K562 (cell line): ENCODE measurements around the gene RAI1. TPM values are rescaled to one million over a fixed set of nuclear protein-coding genes. Genes with fewer than 3 reads are reported as not detected.

Experiments
- ATAC-seq: fragments of 200-7000 bp; cut with Tn5 transposase; 3 replicates; pipeline ENCODE4 v1.9.1; 2020; ENCODE audit warnings: moderate library complexity
- BruUV-seq: library from RNA; stranded (reverse); fragments of 400-500 nt; replicated peaks from 2 replicates; lab custom pipeline; 2021; lab: Mats Ljungman, UMichigan
- CTCF ChIA-PET: fragments of 300-600 bp; formaldehyde crosslinking; extraction: SDS; loops from one replicate; lab custom pipeline; 2021; ENCODE audit warnings: low intra/inter-chr PET ratio; lab: Yijun Ruan, JAX
- POLR2A ChIA-PET: fragments of 300-600, 350-650 bp; sonication (Branson Sonifier 250); formaldehyde crosslinking; extraction: SDS; loops from one replicate; lab custom pipeline; 2021; ENCODE audit warnings: antibody characterized with exemption, inconsistent platforms; lab: Yijun Ruan, JAX
- DNase-seq, 4 experiments: peaks; one replicate each; pipeline versions ENCODE4 v3.0.0 to v3.0.0-alpha.2; 2011 to 2018; ENCODE audit warnings: low spot score in 3 of 4, mixed read lengths in 3 of 4; ENCODE audit errors: extremely low read depth in 1 of 4
- FAIRE-seq: peaks from 2 replicates; lab custom pipeline; 2011; peaks lifted over from hg19 to GRCh38; lab: Jason Lieb, UNC
- H2AFZ ChIP-seq: 2 replicates; pipeline ENCODE4 v1.6.0; 2011; ENCODE audit warnings: low read depth, low read length, control low read depth, inconsistent platforms
- H3K27ac ChIP-seq: fragments of 200-600 bp; 3 replicates; pipeline ENCODE4 v1.8.0; 2011; ENCODE audit warnings: low read depth, mild to moderate bottlenecking, control low read depth, inconsistent platforms, low read length, moderate library complexity, mixed read lengths; ENCODE audit errors: extremely low read depth
- H3K27me3 ChIP-seq, 2 experiments: fragments of 300-600 bp in 1 of 2; 2 replicates in 1 of 2; 3 replicates in 1 of 2; pipeline versions ENCODE4 v1.6.0 to v1.8.0; 2011; ENCODE audit warnings: inconsistent platforms in 2 of 2, low read length in 2 of 2, mild to moderate bottlenecking in 1 of 2, mixed read lengths in 1 of 2, moderate library complexity in 1 of 2; ENCODE audit not compliant: control insufficient read depth in 2 of 2, insufficient read depth in 2 of 2
- H3K36me3 ChIP-seq: fragments of 300-600 bp; 3 replicates; pipeline ENCODE4 v1.8.0; 2011; ENCODE audit warnings: mild to moderate bottlenecking, low read length, inconsistent platforms; ENCODE audit not compliant: control insufficient read depth, insufficient read depth
- H3K4me1 ChIP-seq, 2 experiments: fragments of 200-600 bp in 1 of 2; replicated peaks in 1 of 2; 2 replicates in 1 of 2; 3 replicates in 1 of 2; pipeline versions ENCODE4 v1.5.1 to v1.8.0; 2011; ENCODE audit warnings: inconsistent platforms in 2 of 2, low read length in 2 of 2, mild to moderate bottlenecking in 1 of 2, mixed read lengths in 1 of 2, moderate library complexity in 1 of 2; ENCODE audit not compliant: control insufficient read depth in 2 of 2, insufficient read depth in 2 of 2
- H3K4me2 ChIP-seq: 2 replicates; pipeline ENCODE4 v1.6.1; 2011; ENCODE audit warnings: low read length, control low read depth, inconsistent platforms, mixed read lengths; ENCODE audit not compliant: insufficient read depth
- H3K4me3 ChIP-seq: fragments of 200-600 bp; sonication (generic), shearing (Covaris generic); 2 replicates; pipeline ENCODE4 v1.5.1; 2016; ENCODE audit warnings: control low read depth, inconsistent platforms
- H3K79me2 ChIP-seq: fragments of 200-600 bp; 3 replicates; pipeline ENCODE4 v1.8.0; 2011; ENCODE audit warnings: low read length, inconsistent platforms; ENCODE audit not compliant: control insufficient read depth, insufficient read depth
- H3K9ac ChIP-seq, 2 experiments: 2 replicates each; pipeline versions ENCODE4 v1.6.0 to v1.6.1; 2011; ENCODE audit warnings: low read depth in 2 of 2, low read length in 2 of 2, control low read depth in 1 of 2, inconsistent platforms in 1 of 2, mild to moderate bottlenecking in 1 of 2, mixed read lengths in 1 of 2; ENCODE audit not compliant: insufficient read depth in 1 of 2
- H3K9me1 ChIP-seq: one replicate; pipeline ENCODE4 v1.6.0; 2011; ENCODE audit warnings: inconsistent platforms, mild to moderate bottlenecking, low read length, moderate library complexity; ENCODE audit not compliant: control insufficient read depth, insufficient read depth
- H3K9me3 ChIP-seq: replicated peaks from 2 replicates; pipeline ENCODE4 v1.5.1; 2011; ENCODE audit warnings: low read depth, low read length, inconsistent platforms; ENCODE audit not compliant: control insufficient read depth, insufficient read depth
- H4K20me1 ChIP-seq: replicated peaks from 2 replicates; pipeline ENCODE4 v1.6.1; 2011; ENCODE audit warnings: low read length, inconsistent platforms, mixed read lengths; ENCODE audit not compliant: control insufficient read depth, insufficient read depth
- CCAR2 ChIP-seq: fragments of 200-400 bp; formaldehyde crosslinking; IDR thresholded peaks from 2 replicates; pipeline ENCODE4 v1.6.1; 2017; ENCODE audit warnings: mild to moderate bottlenecking, low read depth, low read length
- EWSR1 ChIP-seq: fragments of 450-650 bp; IDR thresholded peaks from 2 replicates; pipeline ENCODE4 v1.6.1; 2018; ENCODE audit warnings: borderline replicate concordance, mild to moderate bottlenecking, low read depth, moderate library complexity; ENCODE audit not compliant: partially characterized antibody
- POLR2G ChIP-seq: fragments of 200-400 bp; formaldehyde crosslinking; IDR thresholded peaks from 2 replicates; pipeline ENCODE4 v1.6.1; 2017; ENCODE audit warnings: low read depth, mild to moderate bottlenecking, antibody characterized with exemption, low read length, moderate library complexity
- SIRT6 ChIP-seq: IDR thresholded peaks from one replicate; pipeline ENCODE4 v1.6.1; 2012; ENCODE audit warnings: low read depth, mild to moderate bottlenecking, control low read depth, inconsistent platforms, low read length, moderate library complexity
- WGBS: fragments of 100-300 bp; shearing (Covaris generic); methylation state at CpG from one replicate; pipeline ENCODE4 v1.1.6; 2016; ENCODE audit warnings: low coverage, mixed read lengths; ENCODE audit not compliant: insufficient coverage; ENCODE audit errors: missing lambda C conversion rate; 5-methylcytosine and 5-hydroxymethylcytosine counted together
- in situ Hi-C: fragments of 300-500 bp; cut with MboI; formaldehyde crosslinking; loops from 4 replicates; pipeline ENCODE4 v1.15.0; 2018; ENCODE audit warnings: inconsistent platforms, mixed read lengths
- intact Hi-C: fragments of 100-400 bp; cut with micrococcal nuclease; formaldehyde crosslinking; loops from 2 replicates; pipeline ENCODE4 v1.14.2; 2022
- polyA plus RNA-seq, 8 experiments: library from polyadenylated mRNA; depleted of rRNA in 4 of 8; stranded (reverse) in 5 of 8; unstranded in 3 of 8; fragments of >200 nt; fragmentation: Nextera tagmentation in 2 of 8; fragmentation: Illumina TruSeq in 1 of 8; extraction: Ambion mirVana in 2 of 8; extraction: Trizol in 1 of 8; gene quantifications; 2 replicates each; pipeline versions ENCODE4 v1.2.1 to v1.2.3, GENCODE V29; 2011 to 2014; ENCODE audit warnings: inconsistent platforms in 1 of 8, missing spikeins in 1 of 8
- total RNA-seq, 7 experiments: library from RNA; depleted of rRNA in 6 of 7; stranded (reverse); fragments of >200 nt in 6 of 7; fragmentation: Illumina TruSeq in 2 of 7; extraction: Trizol in 2 of 7; gene quantifications; 2 replicates each; pipeline versions ENCODE4 v1.2.1 to v1.2.3, GENCODE V29; 2011 to 2021; ENCODE audit warnings: low replicate concordance in 1 of 7
- TF ChIP-seq, protein P1 (sequence below): sonication (generic); formaldehyde crosslinking; IDR thresholded peaks from 2 replicates; pipeline ENCODE4 v1.8.0; 2022; ENCODE audit warnings: mild to moderate bottlenecking, missing genetic modification reagents
- TF ChIP-seq, protein P2 (sequence below): sonication (generic); formaldehyde crosslinking; IDR thresholded peaks from 2 replicates; pipeline ENCODE4 v1.8.0; 2022; ENCODE audit warnings: mild to moderate bottlenecking, low read depth, missing genetic modification reagents
- TF ChIP-seq, protein P3 (sequence below): sonication (generic); formaldehyde crosslinking; IDR thresholded peaks from 2 replicates; pipeline ENCODE4 v1.8.0; 2022; ENCODE audit warnings: mild to moderate bottlenecking, missing genetic modification reagents
- TF ChIP-seq, protein P4 (sequence below), 2 experiments: fragments of 250-450 bp in 1 of 2; fragments of 450-650 bp in 1 of 2; sonication (Bioruptor Pico) in 1 of 2; IDR thresholded peaks; 2 replicates each; pipeline versions ENCODE4 v1.6.1 to v1.8.0; 2016 to 2021; ENCODE audit warnings: mild to moderate bottlenecking in 2 of 2, moderate library complexity in 2 of 2, missing compliant biosample characterization in 1 of 2, missing genetic modification characterization in 1 of 2

Gene RAI1
- total and polyA plus RNA-seq, 9 of the 15 experiments (the other 6 are each of a cell fraction or from before 2014, with no cell fraction given): 0.68 to 19.9 (median 5.5) TPM

DNA sequence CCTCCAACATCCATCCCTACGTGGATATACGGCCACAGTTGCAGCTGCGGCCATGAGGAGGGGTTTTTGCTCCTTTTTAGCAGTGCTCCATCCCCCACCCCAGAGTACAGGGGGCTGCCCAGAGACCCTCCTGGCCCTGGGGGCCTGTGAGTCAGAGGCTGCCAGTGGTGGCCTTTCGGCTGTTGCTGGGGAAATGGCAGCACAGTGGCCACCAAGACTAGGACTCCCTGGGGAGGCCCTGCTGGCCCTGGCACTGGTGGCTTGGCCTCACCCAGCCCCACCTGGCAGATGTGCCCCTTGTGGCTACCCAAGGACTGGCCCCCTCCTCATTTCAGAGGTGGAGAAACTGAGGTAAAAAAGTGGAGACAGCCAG, 29.1 kb downstream of the RAI1 start:
- Histone ChIP-seq H3K9me3 (no peaks in the 10 kb centered on the region), H3K4me3 (no peak overlapping the region), H3K4me1 (peaks cover 0 to 34% of the 10 kb centered on the region in 2 experiments; a peak in 4 of 5 replicates), H4K20me1 (no peaks in the 10 kb centered on the region; the same call in 1 of the 2 replicates), H3K27ac (no peak overlapping the region), H2AFZ (no peak overlapping the region), H3K9ac (no peak overlapping the region), H3K27me3 (no peaks in the 10 kb centered on the region), H3K9me1 (no peaks in the 10 kb centered on the region), H3K4me2 (no peak overlapping the region), H3K79me2 (peaks cover 11% of the 10 kb centered on the region), H3K36me3 (no peaks in the 10 kb centered on the region)
- DNase-seq (no peak), FAIRE-seq (no peak), ATAC-seq (no peak)
- in situ Hi-C loops (no loop called here), intact Hi-C loops (no loop called here)
- 77% methylated on average over 2 of the region's 4 CpGs for WGBS
- BruUV-seq: no TSS peak
- ChIA-PET CTCF (no interaction called here), POLR2A (no interaction called here)
- TF ChIP-seq, protein P1, sequence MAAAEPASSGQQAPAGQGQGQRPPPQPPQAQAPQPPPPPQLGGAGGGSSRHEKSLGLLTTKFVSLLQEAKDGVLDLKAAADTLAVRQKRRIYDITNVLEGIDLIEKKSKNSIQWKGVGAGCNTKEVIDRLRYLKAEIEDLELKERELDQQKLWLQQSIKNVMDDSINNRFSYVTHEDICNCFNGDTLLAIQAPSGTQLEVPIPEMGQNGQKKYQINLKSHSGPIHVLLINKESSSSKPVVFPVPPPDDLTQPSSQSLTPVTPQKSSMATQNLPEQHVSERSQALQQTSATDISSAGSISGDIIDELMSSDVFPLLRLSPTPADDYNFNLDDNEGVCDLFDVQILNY (CRISPR knock-in tag): no peak
- TF ChIP-seq, protein P2, sequence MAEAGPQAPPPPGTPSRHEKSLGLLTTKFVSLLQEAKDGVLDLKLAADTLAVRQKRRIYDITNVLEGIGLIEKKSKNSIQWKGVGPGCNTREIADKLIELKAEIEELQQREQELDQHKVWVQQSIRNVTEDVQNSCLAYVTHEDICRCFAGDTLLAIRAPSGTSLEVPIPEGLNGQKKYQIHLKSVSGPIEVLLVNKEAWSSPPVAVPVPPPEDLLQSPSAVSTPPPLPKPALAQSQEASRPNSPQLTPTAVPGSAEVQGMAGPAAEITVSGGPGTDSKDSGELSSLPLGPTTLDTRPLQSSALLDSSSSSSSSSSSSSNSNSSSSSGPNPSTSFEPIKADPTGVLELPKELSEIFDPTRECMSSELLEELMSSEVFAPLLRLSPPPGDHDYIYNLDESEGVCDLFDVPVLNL (CRISPR knock-in tag): no peak
- TF ChIP-seq SIRT6 (no peak), EWSR1 (no peak), CCAR2 (no peak), POLR2G (0 out of 2 replicates have a peak, but pooled peaks have one; percentile 21)
- TF ChIP-seq, protein P3, sequence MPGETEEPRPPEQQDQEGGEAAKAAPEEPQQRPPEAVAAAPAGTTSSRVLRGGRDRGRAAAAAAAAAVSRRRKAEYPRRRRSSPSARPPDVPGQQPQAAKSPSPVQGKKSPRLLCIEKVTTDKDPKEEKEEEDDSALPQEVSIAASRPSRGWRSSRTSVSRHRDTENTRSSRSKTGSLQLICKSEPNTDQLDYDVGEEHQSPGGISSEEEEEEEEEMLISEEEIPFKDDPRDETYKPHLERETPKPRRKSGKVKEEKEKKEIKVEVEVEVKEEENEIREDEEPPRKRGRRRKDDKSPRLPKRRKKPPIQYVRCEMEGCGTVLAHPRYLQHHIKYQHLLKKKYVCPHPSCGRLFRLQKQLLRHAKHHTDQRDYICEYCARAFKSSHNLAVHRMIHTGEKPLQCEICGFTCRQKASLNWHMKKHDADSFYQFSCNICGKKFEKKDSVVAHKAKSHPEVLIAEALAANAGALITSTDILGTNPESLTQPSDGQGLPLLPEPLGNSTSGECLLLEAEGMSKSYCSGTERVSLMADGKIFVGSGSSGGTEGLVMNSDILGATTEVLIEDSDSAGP (CRISPR knock-in tag): no peak
- TF ChIP-seq, protein P4, sequence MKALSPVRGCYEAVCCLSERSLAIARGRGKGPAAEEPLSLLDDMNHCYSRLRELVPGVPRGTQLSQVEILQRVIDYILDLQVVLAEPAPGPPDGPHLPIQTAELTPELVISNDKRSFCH (CRISPR knock-in tag; IDR thresholded peaks at IDR 0.05): no peak
- TF ChIP-seq, protein P4 (tag; IDR thresholded peaks at IDR 0.05): no peak
